C1 segment of cervical spinal cord (tissue), 14 donors: ENCODE measurements around the gene CTU1.

Experiments
- DNase-seq, 14 donors: peaks; one replicate each; lab custom pipeline; 2025; lab: John Stamatoyannopoulos, UW

The CTU1 gene

GRCh38 chr19:51103926-51104341 is 4.3 kb downstream of the CTU1 start:
- DNase-seq: no peak

- no peak for DNase-seq
These were observed 5.2 kb downstream of the CTU1 start for GRCh38 chr19:51102991-51103390.

GRCh38 chr19:51101171-51101865 is 6.9 kb downstream of the CTU1 start:
- no peak for DNase-seq

- no peak for DNase-seq
These were observed 7.6 kb downstream of the CTU1 start for GRCh38 chr19:51100601-51101000.

- no peak for DNase-seq
These were observed 9.2 kb downstream of the CTU1 start for GRCh38 chr19:51099047-51099382.

- no peak for DNase-seq
These were observed 9.7 kb downstream of the CTU1 start for GRCh38 chr19:51098365-51099046.

GRCh38 chr19:51097796-51098195 is 10.4 kb downstream of the CTU1 start:
- DNase-seq: no peak

- DNase-seq: peak in 4 of 14 donors; percentile 6 to 27 (median 18)
These were observed 11.0 kb downstream of the CTU1 start for GRCh38 chr19:51097166-51097738.

- DNase-seq: no peak
These were observed 11.6 kb downstream of the CTU1 start for GRCh38 chr19:51096473-51097165.

GRCh38 chr19:51094696-51095279 is 13.4 kb downstream of the CTU1 start:
- peak in 2 of 14 donors; percentile 7 to 18 for DNase-seq

- DNase-seq: no peak
These were observed 14.5 kb downstream of the CTU1 start for GRCh38 chr19:51093510-51094345.

- peak in 1 of 14 donors; percentile 3 for DNase-seq
These were observed 15.1 kb downstream of the CTU1 start for GRCh38 chr19:51093101-51093500.

GRCh38 chr19:51091895-51092873 is 16.0 kb downstream of the CTU1 start:
- no peak for DNase-seq

- no peak for DNase-seq
These were observed 17.1 kb downstream of the CTU1 start for GRCh38 chr19:51091126-51091525.

- DNase-seq: no peak
These were observed 17.7 kb downstream of the CTU1 start for GRCh38 chr19:51090471-51090870.

- no peak for DNase-seq
These were observed 18.4 kb downstream of the CTU1 start for GRCh38 chr19:51089786-51090185.

- no peak for DNase-seq
These were observed 21.9 kb downstream of the CTU1 start for GRCh38 chr19:51086153-51086850.

- no peak for DNase-seq
These were observed 23.7 kb downstream of the CTU1 start for GRCh38 chr19:51084505-51084904.

- DNase-seq: no peak
These were observed 24.4 kb downstream of the CTU1 start for GRCh38 chr19:51083783-51084182.
